ENCODE measurements around the gene ALOX5AP. TPM values are rescaled to one million over a fixed set of nuclear protein-coding genes. Genes with fewer than 3 reads are reported as not detected.

Gene ALOX5AP
- total RNA-seq, 1 experiment from 2014 or later: not detected

DNA sequence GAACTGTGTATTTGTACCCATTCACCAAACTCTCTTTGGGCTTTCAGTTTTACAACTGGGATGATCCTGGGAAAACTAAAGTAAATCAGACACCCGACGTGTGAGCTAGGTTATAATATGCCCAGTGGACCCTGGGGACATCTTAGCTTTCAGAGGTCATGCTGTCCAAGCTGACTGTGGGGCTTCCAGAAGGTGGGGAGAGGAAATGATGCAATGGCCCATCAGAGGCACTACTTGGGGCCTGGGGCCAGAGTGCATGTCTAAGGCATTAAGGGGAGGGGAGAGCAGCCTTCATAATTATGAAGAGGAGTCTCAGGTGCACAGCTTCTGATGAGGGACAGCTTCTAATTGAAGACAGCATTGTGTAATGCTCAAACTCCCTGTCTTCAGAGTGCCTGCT, 30.9 kb downstream of the ALOX5AP start:
- Histone ChIP-seq H3K79me2 (ENCODE audit: low read length) (no peaks in the 10 kb centered on the region), H3K9me2 (replicated peaks; ENCODE audit: low read length) (no peaks in the 10 kb centered on the region), H3K4me3 (ENCODE audit: low read length) (no peak overlapping the region), H3K9me3 (ENCODE audit: low read length) (no peaks in the 10 kb centered on the region), H4K20me1 (ENCODE audit: low read length) (no peaks in the 10 kb centered on the region), H3K9ac (ENCODE audit: low read length) (no peak overlapping the region), H2AFZ (ENCODE audit: low read length) (no peak overlapping the region), H3K36me3 (ENCODE audit: low read depth, low read length) (no peaks in the 10 kb centered on the region), H3K27me3 (ENCODE audit: low read length) (no peaks in the 10 kb centered on the region), H3K27ac (ENCODE audit: low read length) (no peak overlapping the region), H3F3A (ENCODE audit: low read length, unreplicated experiment) (no peaks in the 10 kb centered on the region), H3K4me2 (ENCODE audit: low read length) (no peak overlapping the region), H3K4me1 (ENCODE audit: insufficient read depth, low read length) (no peaks in the 10 kb centered on the region)
- POLR2A ChIA-PET (ENCODE audit: unreplicated experiment): no interaction called here
- BruUV-seq (replicated peaks): no TSS peak
- CTCF ChIA-PET: no interaction called here
- no peak for TF ChIP-seq CTCF (conservative IDR thresholded peaks at IDR 0.05; ENCODE audit: low read depth, low read length)
- no peak for TF ChIP-seq EZH2 (IDR thresholded peaks at IDR 0.05; ENCODE audit: low read length, unreplicated experiment)
- TF ChIP-seq EZH2phosphoT487 (IDR thresholded peaks at IDR 0.05; ENCODE audit: borderline replicate concordance, low read length): no peak
- ATAC-seq (no peak), DNase-seq (no peak)
- intact Hi-C loops (cut with micrococcal nuclease): no loop called here

GRCh38 chr13:30770929-30771328, 35.6 kb downstream of the ALOX5AP start:
- ChIA-PET POLR2A (ENCODE audit: unreplicated experiment) (no interaction called here), CTCF (no interaction called here)
- Histone ChIP-seq H3K27me3 (ENCODE audit: low read length) (no peaks in the 10 kb centered on the region), H3K9ac (ENCODE audit: low read length) (no peak overlapping the region), H3K27ac (ENCODE audit: low read length) (no peak overlapping the region), H3F3A (ENCODE audit: low read length, unreplicated experiment) (no peaks in the 10 kb centered on the region), H2AFZ (ENCODE audit: low read length) (no peak overlapping the region), H3K4me2 (ENCODE audit: low read length) (no peak overlapping the region), H4K20me1 (ENCODE audit: low read length) (no peaks in the 10 kb centered on the region), H3K4me3 (ENCODE audit: low read length) (no peak overlapping the region), H3K79me2 (ENCODE audit: low read length) (no peaks in the 10 kb centered on the region), H3K36me3 (ENCODE audit: low read depth, low read length) (no peaks in the 10 kb centered on the region), H3K4me1 (ENCODE audit: insufficient read depth, low read length) (no peaks in the 10 kb centered on the region), H3K9me2 (replicated peaks; ENCODE audit: low read length) (no peaks in the 10 kb centered on the region), H3K9me3 (ENCODE audit: low read length) (no peaks in the 10 kb centered on the region)
- intact Hi-C loops (cut with micrococcal nuclease): no loop called here
- ATAC-seq (no peak), DNase-seq (no peak)
- no TSS peak for BruUV-seq (replicated peaks)
- TF ChIP-seq EZH2 (IDR thresholded peaks at IDR 0.05; ENCODE audit: low read length, unreplicated experiment) (no peak), CTCF (conservative IDR thresholded peaks at IDR 0.05; ENCODE audit: low read depth, low read length) (no peak), EZH2phosphoT487 (IDR thresholded peaks at IDR 0.05; ENCODE audit: borderline replicate concordance, low read length) (no peak)

GRCh38 chr13:30773561-30773960, 38.2 kb downstream of the ALOX5AP start:
- BruUV-seq (replicated peaks): no TSS peak
- Histone ChIP-seq H3K4me2 (ENCODE audit: low read length) (no peak overlapping the region), H3K4me1 (ENCODE audit: insufficient read depth, low read length) (no peaks in the 10 kb centered on the region), H4K20me1 (ENCODE audit: low read length) (no peaks in the 10 kb centered on the region), H3K9ac (ENCODE audit: low read length) (no peak overlapping the region), H3K36me3 (ENCODE audit: low read depth, low read length) (no peaks in the 10 kb centered on the region), H3K27me3 (ENCODE audit: low read length) (no peaks in the 10 kb centered on the region), H3K9me3 (ENCODE audit: low read length) (no peaks in the 10 kb centered on the region), H3K79me2 (ENCODE audit: low read length) (no peaks in the 10 kb centered on the region), H3F3A (ENCODE audit: low read length, unreplicated experiment) (no peaks in the 10 kb centered on the region), H2AFZ (ENCODE audit: low read length) (no peak overlapping the region), H3K4me3 (ENCODE audit: low read length) (no peak overlapping the region), H3K9me2 (replicated peaks; ENCODE audit: low read length) (no peaks in the 10 kb centered on the region), H3K27ac (ENCODE audit: low read length) (no peak overlapping the region)
- DNase-seq (no peak), ATAC-seq (no peak)
- CTCF ChIA-PET: no interaction called here
- POLR2A ChIA-PET (ENCODE audit: unreplicated experiment): no interaction called here
- TF ChIP-seq CTCF (conservative IDR thresholded peaks at IDR 0.05; ENCODE audit: low read depth, low read length) (no peak), EZH2 (IDR thresholded peaks at IDR 0.05; ENCODE audit: low read length, unreplicated experiment) (no peak), EZH2phosphoT487 (IDR thresholded peaks at IDR 0.05; ENCODE audit: borderline replicate concordance, low read length) (no peak)
- intact Hi-C loops (cut with micrococcal nuclease): no loop called here

All from PC-3 (cell line).